ENCODE results near the gene HOXA7. TPM values are rescaled to one million over a fixed set of nuclear protein-coding genes. Genes with fewer than 3 reads are reported as not detected.

Gene HOXA7
- total and polyA plus RNA-seq, 2 of the 8 experiments (the other 6 are each of a cell fraction or from before 2014, with no cell fraction given): 0.03 TPM; not detected in 1

GRCh38 chr7:27128776-27129728 lies 27.4 kb downstream of the HOXA7 start:
- no peak overlapping the region for H3K56ac ChIP-seq (replicated peaks; ENCODE audit: insufficient read length, low read depth, low read length)
- H2AFZ ChIP-seq (ENCODE audit: low read length): no peak overlapping the region
- H4K8ac ChIP-seq (ENCODE audit: extremely low read depth, insufficient read depth, low read length): no peak overlapping the region
- H3K27ac ChIP-seq (ENCODE audit: low read depth, low read length): no peak overlapping the region
- H3K23ac ChIP-seq (ENCODE audit: insufficient read length): no peak overlapping the region
- no peak overlapping the region for H3K4me3 ChIP-seq (ENCODE audit: extremely low read depth in 1 of 4, insufficient read depth in 2 of 4, low read depth in 3 of 4, low read length in 4 of 4)
- no peak overlapping the region for H4K5ac ChIP-seq (ENCODE audit: insufficient read length, low read depth, low read length)
- no peak overlapping the region for H4K91ac ChIP-seq (replicated peaks; ENCODE audit: insufficient read length, low read length)
- H3K79me1 ChIP-seq (ENCODE audit: low read depth, low read length): no peaks in the 10 kb centered on the region
- H3K18ac ChIP-seq (ENCODE audit: extremely low read depth, low read length): no peak overlapping the region
- H2BK15ac ChIP-seq (ENCODE audit: low read length): no peak overlapping the region
- ChIA-PET CTCF (ENCODE audit: partially characterized antibody) (interaction anchor here (0.9 to 2.3 kb wide), 8 partner anchors 9 to 32 kb away, joined by 3 to 10 read pairs (median 4); partner anchors contain the start of gene HOXA5), POLR2A (ENCODE audit: partially characterized antibody) (no interaction called here)
- H3K4ac ChIP-seq (replicated peaks; ENCODE audit: insufficient read length, low read depth, low read length): no peak overlapping the region
- H3K36me3 ChIP-seq (ENCODE audit: control insufficient read depth in 2 of 4, insufficient read depth in 4 of 4, low read length in 3 of 4): peaks cover 0 to 16% (median 0%) of the 10 kb centered on the region in 4 experiments; a peak in 2 of 8 replicates
- H2BK5ac ChIP-seq (ENCODE audit: low read depth, low read length): no peak overlapping the region
- H2BK120ac ChIP-seq (replicated peaks; ENCODE audit: low read depth, low read length): no peak overlapping the region
- H3K27me3 ChIP-seq (replicated peaks in 1 of 4; ENCODE audit: control insufficient read depth in 3 of 4, extremely low read depth in 1 of 4, insufficient read depth in 3 of 4, low read length in 3 of 4): peaks cover 98 to 100% (median 100%) of the 10 kb centered on the region in 4 experiments
- H3K23me2 ChIP-seq (ENCODE audit: low read depth, low read length): peaks cover 4% of the 10 kb centered on the region; the same call in 1 of the 2 replicates
- H3K14ac ChIP-seq (ENCODE audit: insufficient read length): no peak overlapping the region
- H3K79me2 ChIP-seq (ENCODE audit: control insufficient read depth in 1 of 2, insufficient read depth in 2 of 2, low read length in 2 of 2): no peaks in the 10 kb centered on the region
- H3K9ac ChIP-seq (replicated peaks in 1 of 4; ENCODE audit: extremely low read depth in 1 of 4, low read depth in 3 of 4, low read length in 3 of 4): no peak overlapping the region
- 22% methylated on average over 28 of the region's 28 CpGs; no CpG with 5 or more reads in 1 of the 2 experiments for WGBS, 2 experiments (ENCODE audit: extremely low coverage in 1 of 2, insufficient coverage in 1 of 2, insufficient read length in 1 of 2, insufficient replicate concordance in 2 of 2, low coverage in 1 of 2, low lambda C conversion rate in 2 of 2, missing lambda C conversion rate in 1 of 2)
- FAIRE-seq (no peak), DNase-seq (ENCODE audit: low read depth in 1 of 2, low spot score in 2 of 2) (peak in 1 of 2 experiments; percentile 52)
- no peak overlapping the region for H3K4me2 ChIP-seq (ENCODE audit: insufficient read depth in 1 of 2, low read depth in 2 of 2, low read length in 2 of 2)
- H2BK12ac ChIP-seq (ENCODE audit: low read depth, low read length): no peak overlapping the region
- H4K20me1 ChIP-seq (replicated peaks in 1 of 2; ENCODE audit: control insufficient read depth in 1 of 2, insufficient read depth in 2 of 2, low read length in 2 of 2): peaks cover 16 to 34% of the 10 kb centered on the region in 2 experiments
- H2AK5ac ChIP-seq (ENCODE audit: low read depth, low read length): no peak overlapping the region
- H3K4me1 ChIP-seq (replicated peaks in 1 of 4; ENCODE audit: control insufficient read depth in 3 of 4, insufficient read depth in 4 of 4, low read length in 3 of 4): peaks cover 0 to 5% (median 2%) of the 10 kb centered on the region in 4 experiments; a peak in 4 of 7 replicates
- H3K9me3 ChIP-seq (ENCODE audit: insufficient read depth in 2 of 2, low read depth in 1 of 2, low read length in 1 of 2): peaks cover 0 to 4% of the 10 kb centered on the region in 2 experiments; a peak in 1 of 4 replicates
- H2BK20ac ChIP-seq (ENCODE audit: low read length): no peak overlapping the region
- TF ChIP-seq SUZ12 (IDR thresholded peaks at IDR 0.05; ENCODE audit: low read length) (peak; percentile 99), BRCA1 (IDR thresholded peaks at IDR 0.05; ENCODE audit: low read depth, low read length) (no peak), RFX5 (IDR thresholded peaks at IDR 0.05; ENCODE audit: borderline replicate concordance, low read depth, low read length) (no peak), USF2 (IDR thresholded peaks at IDR 0.05; ENCODE audit: low read length) (no peak), ZNF274 (IDR thresholded peaks at IDR 0.05; ENCODE audit: borderline replicate concordance, extremely low read depth, low read length) (no peak), CBX5 (IDR thresholded peaks at IDR 0.05; ENCODE audit: low read depth, low read length) (no peak), SAP30 (IDR thresholded peaks at IDR 0.05; ENCODE audit: insufficient read depth, insufficient replicate concordance, low read length) (no peak)
- TF ChIP-seq, protein P1, sequence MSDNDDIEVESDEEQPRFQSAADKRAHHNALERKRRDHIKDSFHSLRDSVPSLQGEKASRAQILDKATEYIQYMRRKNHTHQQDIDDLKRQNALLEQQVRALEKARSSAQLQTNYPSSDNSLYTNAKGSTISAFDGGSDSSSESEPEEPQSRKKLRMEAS (IDR thresholded peaks at IDR 0.05): no peak
- TF ChIP-seq, protein P2, sequence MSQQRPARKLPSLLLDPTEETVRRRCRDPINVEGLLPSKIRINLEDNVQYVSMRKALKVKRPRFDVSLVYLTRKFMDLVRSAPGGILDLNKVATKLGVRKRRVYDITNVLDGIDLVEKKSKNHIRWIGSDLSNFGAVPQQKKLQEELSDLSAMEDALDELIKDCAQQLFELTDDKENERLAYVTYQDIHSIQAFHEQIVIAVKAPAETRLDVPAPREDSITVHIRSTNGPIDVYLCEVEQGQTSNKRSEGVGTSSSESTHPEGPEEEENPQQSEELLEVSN (IDR thresholded peaks at IDR 0.05): no peak

Measured in H1 (cell line).